Suprapubic skin (tissue), 3 donors: ENCODE data around the gene RRH.

Experiments
- CTCF ChIP-seq, 2 donors: fragments of 200-600 bp in 1 of 2; fragments of 450-650 bp in 1 of 2; sonication (generic) in 1 of 2; IDR thresholded peaks; one replicate each; pipeline ENCODE4 v1.5.1; 2016 to 2019; ENCODE audit warnings: antibody characterized with exemption in 2 of 2, mild to moderate bottlenecking in 1 of 2, moderate library complexity in 1 of 2
- POLR2A ChIP-seq, 2 donors: fragments of 450-650 bp; IDR thresholded peaks; one replicate each; pipeline ENCODE4 v1.6.1; 2017; ENCODE audit warnings: antibody characterized with exemption in 2 of 2, mild to moderate bottlenecking in 2 of 2, moderate library complexity in 2 of 2

GRCh38 chr4:109864134-109864533 lies 36.4 kb downstream of the RRH start:
- TF ChIP-seq POLR2A (IDR thresholded peaks at IDR 0.05) (no peak), CTCF (IDR thresholded peaks at IDR 0.05) (no peak)
